Muscle of leg (tissue), 11 donors: ENCODE results near the gene OSBPL8. TPM values are rescaled to one million over a fixed set of nuclear protein-coding genes. Genes with fewer than 3 reads are reported as not detected.
"Not testable (repeated sequence)": the region's sequence is repeated elsewhere in the genome, so short reads cannot be mapped to it uniquely, and the experiment has no call there.

Source experiments
- DNase-seq: peaks from one replicate; pipeline ENCODE4 v3.0.0; 2013
- H3K27ac ChIP-seq: one replicate; pipeline ENCODE4 v1.5.1; 2013; ENCODE audit warnings: mild to moderate bottlenecking, low read length, control low read depth
- H3K27me3 ChIP-seq: one replicate; pipeline ENCODE4 v1.6.1; 2013; ENCODE audit warnings: low read length; ENCODE audit not compliant: control insufficient read depth, insufficient read depth
- H3K36me3 ChIP-seq: one replicate; pipeline ENCODE4 v1.6.1; 2013; ENCODE audit warnings: low read length; ENCODE audit not compliant: control insufficient read depth, insufficient read depth
- H3K4me1 ChIP-seq: one replicate; pipeline ENCODE4 v1.6.1; 2013; ENCODE audit warnings: low read length; ENCODE audit not compliant: control insufficient read depth, insufficient read depth
- H3K4me3 ChIP-seq: one replicate; pipeline ENCODE4 v1.5.1; 2013; ENCODE audit warnings: low read length, control low read depth
- H3K9me3 ChIP-seq: replicated peaks from 2 replicates; pipeline ENCODE4 v1.6.1; 2013; ENCODE audit warnings: low read depth, low read length; ENCODE audit not compliant: control insufficient read depth
- WGBS: methylation state at CpG from one replicate; pipeline ENCODE4 v1.1.5; 2013; ENCODE audit warnings: missing lambda C conversion rate; ENCODE audit not compliant: insufficient coverage; 5-methylcytosine and 5-hydroxymethylcytosine counted together
- polyA plus RNA-seq, 8 donors: library from polyadenylated mRNA; unstranded; fragments of 120-200 nt; gene quantifications; one replicate each; pipeline versions ENCODE4 v1.2.1 to v1.2.3, GENCODE V29; 2013; ENCODE audit warnings: inconsistent platforms in 1 of 8, low replicate concordance in 1 of 8; ENCODE audit not compliant: insufficient read length in 8 of 8, insufficient read depth in 1 of 8
- total RNA-seq: library from RNA; stranded (reverse); fragments of 120-200 nt; gene quantifications from one replicate; pipeline ENCODE4 v1.2.4, GENCODE V29; 2013

OSBPL8 gene
- total and polyA plus RNA-seq, 9 donors: 14.5 to 36.4 (median 26.2) TPM

- Histone ChIP-seq H3K4me3 (no peak overlapping the region), H3K27ac (no peak overlapping the region), H3K4me1 (no peaks in the 10 kb centered on the region), H3K27me3 (no peaks in the 10 kb centered on the region), H3K9me3 (no peaks in the 10 kb centered on the region), H3K36me3 (peaks cover 6% of the 10 kb centered on the region)
- no peak for DNase-seq
- no CpG with 5 or more reads among the region's 1 CpG for WGBS
These were observed 184.1 kb downstream of the OSBPL8 start for GRCh38 chr12:76375470-76375869.

- Histone ChIP-seq H3K36me3 (peaks cover 8% of the 10 kb centered on the region), H3K27me3 (no peaks in the 10 kb centered on the region), H3K27ac (no peak overlapping the region), H3K4me3 (no peak overlapping the region), H3K4me1 (no peaks in the 10 kb centered on the region), H3K9me3 (no peaks in the 10 kb centered on the region)
- WGBS: 100% methylated on average over 1 of the region's 1 CpG
- DNase-seq: no peak
These were observed 185.1 kb downstream of the OSBPL8 start for GRCh38 chr12:76374386-76375020.

- peaks cover 2% of the 10 kb centered on the region for H3K9me3 ChIP-seq
- H3K27ac ChIP-seq: no peak overlapping the region
- no peak overlapping the region for H3K4me3 ChIP-seq
- WGBS: no CpG with 5 or more reads among the region's 1 CpG
- DNase-seq: no peak
- H3K27me3 ChIP-seq: no peaks in the 10 kb centered on the region
- H3K4me1 ChIP-seq: no peaks in the 10 kb centered on the region
- H3K36me3 ChIP-seq: peaks cover 10% of the 10 kb centered on the region
These were observed 191.3 kb downstream of the OSBPL8 start for GRCh38 chr12:76368230-76368629.

GRCh38 chr12:76366163-76366562, 193.4 kb downstream of the OSBPL8 start:
- DNase-seq: no peak
- H3K27me3 ChIP-seq: no peaks in the 10 kb centered on the region
- no peak overlapping the region for H3K4me3 ChIP-seq
- no peaks in the 10 kb centered on the region for H3K4me1 ChIP-seq
- H3K9me3 ChIP-seq: peaks cover 2% of the 10 kb centered on the region
- no peak overlapping the region for H3K27ac ChIP-seq
- no CpG with 5 or more reads among the region's 1 CpG for WGBS
- peaks cover 14% of the 10 kb centered on the region for H3K36me3 ChIP-seq

GRCh38 chr12:76364131-76364530, 195.4 kb downstream of the OSBPL8 start:
- not testable (repeated sequence) for DNase-seq, H3K4me1 ChIP-seq, H3K27me3 ChIP-seq, H3K9me3 ChIP-seq, H3K27ac ChIP-seq, H3K4me3 ChIP-seq
- 100% methylated on average over 1 of the region's 5 CpGs for WGBS
- H3K36me3 ChIP-seq: peaks cover 14% of the 10 kb centered on the region

- H3K27me3 ChIP-seq: no peaks in the 10 kb centered on the region
- no peak overlapping the region for H3K4me3 ChIP-seq
- no peak for DNase-seq
- peaks cover 10% of the 10 kb centered on the region for H3K36me3 ChIP-seq
- no peaks in the 10 kb centered on the region for H3K4me1 ChIP-seq
- WGBS: 93% methylated on average over 9 of the region's 9 CpGs
- H3K27ac ChIP-seq: no peak overlapping the region
- H3K9me3 ChIP-seq: no peaks in the 10 kb centered on the region
These were observed 199.3 kb downstream of the OSBPL8 start for GRCh38 chr12:76360316-76360715.

- Histone ChIP-seq H3K9me3 (no peaks in the 10 kb centered on the region), H3K4me3 (no peak overlapping the region), H3K4me1 (no peaks in the 10 kb centered on the region), H3K36me3 (peaks cover 6% of the 10 kb centered on the region), H3K27ac (no peak overlapping the region), H3K27me3 (no peaks in the 10 kb centered on the region)
- WGBS: no CpG with 5 or more reads among the region's 1 CpG
- DNase-seq: no peak
These were observed 203.5 kb downstream of the OSBPL8 start for GRCh38 chr12:76356071-76356470.

GRCh38 chr12:76348079-76348901, 211.3 kb downstream of the OSBPL8 start, which contains the start of gene BBS10:
Gene BBS10, minus strand, starts transcription at chr12:76348415. Its CDS starts 57 bp downstream, at chr12:76348358.
- no peaks in the 10 kb centered on the region for H3K9me3 ChIP-seq
- peak within 1 kb of the TSS; percentile 92 for H3K4me3 ChIP-seq
- H3K36me3 ChIP-seq: no peaks in the 10 kb centered on the region
- peaks cover 6% of the 10 kb centered on the region for H3K4me1 ChIP-seq
- no peaks in the 10 kb centered on the region for H3K27me3 ChIP-seq
- H3K27ac ChIP-seq: peak within 1 kb of the TSS; percentile 92
- WGBS: under 1% methylated on average over 45 of the region's 49 CpGs
- DNase-seq: peak; percentile 97

GRCh38 chr12:76346798-76347420, 212.7 kb downstream of the OSBPL8 start:
- H3K4me1 ChIP-seq: peaks cover 6% of the 10 kb centered on the region
- no peak overlapping the region for H3K4me3 ChIP-seq
- 18% methylated on average over 2 of the region's 4 CpGs for WGBS
- H3K27me3 ChIP-seq: no peaks in the 10 kb centered on the region
- H3K9me3 ChIP-seq: no peaks in the 10 kb centered on the region
- peak; percentile 86 for DNase-seq
- no peak overlapping the region for H3K27ac ChIP-seq
- H3K36me3 ChIP-seq: no peaks in the 10 kb centered on the region

GRCh38 chr12:76346236-76346635, 213.3 kb downstream of the OSBPL8 start:
- H3K27ac ChIP-seq: no peak overlapping the region
- H3K9me3 ChIP-seq: no peaks in the 10 kb centered on the region
- H3K4me3 ChIP-seq: no peak overlapping the region
- H3K4me1 ChIP-seq: peaks cover 6% of the 10 kb centered on the region
- no peaks in the 10 kb centered on the region for H3K27me3 ChIP-seq
- no CpG with 5 or more reads among the region's 4 CpGs for WGBS
- no peaks in the 10 kb centered on the region for H3K36me3 ChIP-seq
- DNase-seq: no peak
